NCI-H2227 (cell line): ENCODE results near the gene AGXT.
"Not testable (repeated sequence)": the region's sequence is repeated elsewhere in the genome, so short reads cannot be mapped to it uniquely, and the experiment has no call there.

Source experiments
- DNase-seq: peaks from one replicate; lab custom pipeline; 2025; ENCODE audit not compliant: unreplicated experiment; lab: John Stamatoyannopoulos, UW

AGXT gene

DNA sequence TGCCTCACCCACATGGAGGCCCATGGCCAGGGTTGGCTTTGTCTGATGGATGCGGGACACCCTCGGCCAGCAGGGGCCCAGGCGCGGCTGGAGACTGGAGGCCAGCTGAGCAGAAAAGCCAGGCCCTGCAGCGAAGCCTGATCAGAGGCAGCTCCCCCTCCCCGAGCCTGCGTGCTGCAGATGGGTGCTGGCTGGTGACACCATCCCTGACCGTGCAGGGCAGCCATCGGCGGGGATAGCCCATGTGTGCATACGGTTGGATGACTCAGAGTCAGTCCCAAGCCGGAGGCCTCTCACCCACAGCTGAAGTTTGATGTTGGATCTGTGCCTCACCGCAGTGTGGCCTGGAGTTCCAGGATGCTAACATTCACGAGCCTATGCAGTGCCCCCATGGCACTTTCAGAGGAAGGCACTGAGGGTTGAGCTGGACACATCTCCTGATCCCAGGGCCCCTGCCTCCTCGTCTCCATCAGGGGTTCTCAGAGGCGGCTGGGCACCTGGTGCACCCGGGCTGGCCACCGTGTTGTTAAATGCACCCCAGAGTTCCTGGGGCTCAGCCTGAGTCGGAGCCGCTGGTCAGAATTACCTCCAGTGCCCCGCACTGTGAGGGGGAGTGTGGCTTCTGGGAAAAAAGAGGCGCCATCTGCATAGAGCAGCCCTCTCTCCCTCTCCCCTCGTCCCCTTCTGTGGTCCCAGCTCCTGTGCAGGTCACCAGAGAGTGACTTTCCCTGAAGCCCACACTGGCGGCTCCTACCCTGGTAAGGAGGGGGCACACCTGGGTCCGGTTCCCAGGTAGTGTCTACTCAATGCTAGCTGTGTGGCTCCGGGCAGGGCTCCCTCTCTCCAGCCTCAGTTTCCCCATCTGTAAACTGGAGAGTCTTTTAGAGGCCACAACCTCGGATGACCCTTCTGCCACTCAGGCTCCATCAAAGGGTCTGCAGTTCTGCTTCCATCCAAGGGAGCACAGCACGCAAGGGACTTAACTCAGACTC lies 29.2 kb upstream of the AGXT start:
- no peak for DNase-seq

DNA sequence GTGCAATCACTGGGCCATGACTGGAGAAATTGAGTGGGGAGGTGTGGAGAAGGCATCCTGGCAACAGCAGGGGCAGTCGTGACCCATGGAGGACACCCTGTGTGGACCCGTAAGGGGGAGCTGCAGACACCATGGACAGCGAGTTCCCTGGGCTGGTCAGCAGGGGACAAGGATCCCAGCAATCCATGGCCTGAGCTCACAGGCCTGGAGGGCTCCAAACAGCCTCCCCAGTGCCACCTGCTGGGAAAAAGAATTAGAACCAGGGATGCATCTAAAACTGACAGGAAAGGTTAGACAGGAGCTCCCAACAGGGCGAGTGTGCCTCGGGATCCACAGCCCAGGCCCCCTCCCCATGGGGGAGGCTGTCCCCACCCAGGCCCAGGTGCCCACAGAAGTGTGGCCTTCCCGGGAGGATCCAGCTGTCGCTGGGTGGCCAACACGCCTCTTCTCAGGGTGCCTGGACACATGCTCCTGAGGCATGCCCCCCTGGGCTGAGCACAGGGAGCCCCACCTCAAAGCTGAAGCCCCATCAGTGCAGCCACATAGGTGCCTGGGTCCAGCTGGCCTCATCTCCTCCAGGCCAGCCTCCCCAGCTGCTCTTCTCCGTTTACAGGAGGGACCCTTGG lies 28.1 kb upstream of the AGXT start:
- DNase-seq = peak; percentile 73

DNA sequence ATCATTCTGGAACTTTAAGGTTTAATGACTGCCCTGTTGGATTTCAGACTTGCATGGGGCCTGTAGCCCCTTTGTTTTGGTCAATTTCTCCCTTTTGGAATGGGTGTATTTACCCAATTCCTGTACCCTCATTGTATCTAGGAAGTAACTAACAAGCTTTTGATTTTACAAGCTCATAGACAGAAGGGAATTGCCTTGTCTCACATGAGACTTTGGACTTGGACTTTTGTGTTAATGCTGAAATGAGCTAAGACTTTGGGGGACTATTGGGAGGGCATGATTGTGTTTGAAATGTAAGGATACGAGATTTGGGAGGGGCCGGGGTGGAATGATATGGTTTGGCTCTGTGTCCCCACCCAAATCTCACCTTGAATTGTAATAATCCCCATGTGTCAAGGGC lies 22.3 kb upstream of the AGXT start:
- not testable (repeated sequence) for DNase-seq

GRCh38 chr2:240846873-240847595 lies 21.6 kb upstream of the AGXT start:
- DNase-seq = no peak

DNA sequence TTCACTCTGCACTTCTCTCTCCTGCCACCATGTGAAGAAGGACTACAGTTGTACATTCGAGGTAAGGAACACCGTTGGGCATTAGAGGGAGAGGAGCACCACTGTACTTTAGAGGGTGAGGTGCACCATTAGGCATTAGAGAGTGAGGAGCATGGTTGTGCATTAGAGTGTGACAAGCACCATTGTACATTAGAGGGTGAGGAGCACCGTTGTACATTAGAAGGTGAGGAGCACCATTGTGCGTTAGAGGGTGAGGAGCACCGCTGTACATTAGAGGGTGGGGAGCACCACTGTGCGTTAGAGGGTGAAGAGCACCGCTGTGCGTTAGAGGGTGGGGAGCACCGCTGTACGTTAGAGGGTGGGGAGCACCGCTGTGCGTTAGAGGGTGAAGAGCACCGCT lies 20.8 kb upstream of the AGXT start:
- no peak for DNase-seq

DNA sequence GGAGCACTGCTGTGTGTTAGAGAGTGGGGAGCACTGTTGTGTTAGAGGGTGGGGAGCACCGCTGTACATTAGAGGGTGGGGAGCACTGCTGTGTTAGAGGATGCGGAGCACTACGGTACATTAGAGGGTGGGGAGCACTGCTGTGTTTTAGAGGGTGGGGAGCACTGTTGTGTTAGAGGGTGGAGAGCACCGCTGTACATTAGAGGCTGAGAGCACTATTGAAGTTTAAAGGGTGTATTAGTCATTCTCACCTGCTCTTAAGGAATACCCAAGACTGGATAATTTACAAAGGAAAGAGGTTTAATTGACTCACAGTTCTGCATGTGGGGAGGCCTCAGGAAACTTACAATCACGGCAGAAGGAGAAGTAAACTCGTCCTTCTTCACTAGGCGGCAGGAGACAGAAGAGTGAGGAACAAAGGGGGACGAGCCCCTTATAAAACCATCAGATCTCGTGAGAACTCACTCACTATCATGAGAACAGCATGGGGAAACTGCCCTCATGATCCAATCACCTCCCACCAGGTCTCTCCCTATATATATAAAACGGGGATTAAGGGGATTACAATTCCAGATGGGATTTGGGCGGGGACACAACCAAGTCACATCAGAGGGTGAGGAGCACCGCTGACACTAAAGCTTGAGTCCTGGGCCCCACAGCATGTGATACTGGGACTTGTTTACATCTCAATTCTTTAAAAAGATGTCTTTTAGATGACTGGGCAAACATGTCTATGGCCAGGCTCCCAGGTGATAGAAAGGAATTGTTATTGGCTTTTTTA lies 19.5 kb upstream of the AGXT start:
- DNase-seq = no peak

DNA sequence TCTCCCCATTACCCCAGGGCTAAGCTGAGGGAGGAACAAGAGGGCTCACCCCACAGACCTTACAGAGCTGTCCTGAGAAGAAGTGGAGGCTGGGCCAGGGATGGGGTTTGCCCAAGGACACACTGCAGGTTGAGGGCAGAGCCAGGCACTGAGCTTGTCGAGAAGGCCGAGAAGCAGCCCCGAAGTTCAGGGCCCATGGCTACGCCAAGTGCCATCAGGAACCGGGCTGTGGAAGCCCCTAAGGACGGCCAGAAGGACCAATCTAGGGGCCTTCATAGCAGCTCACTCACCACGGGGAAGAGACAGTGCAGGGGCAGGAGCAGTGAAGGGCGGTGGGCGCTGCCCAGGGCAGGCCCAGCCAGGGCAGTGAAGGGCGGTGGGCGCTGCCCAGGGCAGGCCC lies 18.6 kb upstream of the AGXT start:
- DNase-seq = no peak

DNA sequence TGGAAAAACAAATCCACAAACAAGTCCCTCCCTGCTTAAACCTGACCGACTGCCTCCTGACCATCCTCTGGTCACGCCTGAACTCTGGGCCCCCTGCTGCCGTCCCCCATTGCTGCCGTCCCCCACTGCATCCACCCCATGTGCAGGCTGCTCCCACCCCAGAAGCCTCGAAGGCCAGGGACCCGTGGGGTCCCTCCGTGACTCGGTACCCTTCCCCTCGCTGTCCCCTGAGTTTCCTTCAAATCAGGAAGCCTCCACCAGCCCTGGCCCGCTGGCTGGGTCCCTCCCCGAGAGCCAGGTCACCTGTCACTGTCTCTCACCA lies 17.9 kb upstream of the AGXT start:
- DNase-seq = no peak

GRCh38 chr2:240851078-240851991 lies 17.3 kb upstream of the AGXT start:
- DNase-seq = peak; percentile 85

- no peak for DNase-seq
Measured at GRCh38 chr2:240852671-240853314, 15.8 kb upstream of the AGXT start.

- no peak for DNase-seq
Measured at GRCh38 chr2:240855670-240856069, 13.0 kb upstream of the AGXT start.

GRCh38 chr2:240856151-240856980 lies 12.3 kb upstream of the AGXT start:
- no peak for DNase-seq

DNA sequence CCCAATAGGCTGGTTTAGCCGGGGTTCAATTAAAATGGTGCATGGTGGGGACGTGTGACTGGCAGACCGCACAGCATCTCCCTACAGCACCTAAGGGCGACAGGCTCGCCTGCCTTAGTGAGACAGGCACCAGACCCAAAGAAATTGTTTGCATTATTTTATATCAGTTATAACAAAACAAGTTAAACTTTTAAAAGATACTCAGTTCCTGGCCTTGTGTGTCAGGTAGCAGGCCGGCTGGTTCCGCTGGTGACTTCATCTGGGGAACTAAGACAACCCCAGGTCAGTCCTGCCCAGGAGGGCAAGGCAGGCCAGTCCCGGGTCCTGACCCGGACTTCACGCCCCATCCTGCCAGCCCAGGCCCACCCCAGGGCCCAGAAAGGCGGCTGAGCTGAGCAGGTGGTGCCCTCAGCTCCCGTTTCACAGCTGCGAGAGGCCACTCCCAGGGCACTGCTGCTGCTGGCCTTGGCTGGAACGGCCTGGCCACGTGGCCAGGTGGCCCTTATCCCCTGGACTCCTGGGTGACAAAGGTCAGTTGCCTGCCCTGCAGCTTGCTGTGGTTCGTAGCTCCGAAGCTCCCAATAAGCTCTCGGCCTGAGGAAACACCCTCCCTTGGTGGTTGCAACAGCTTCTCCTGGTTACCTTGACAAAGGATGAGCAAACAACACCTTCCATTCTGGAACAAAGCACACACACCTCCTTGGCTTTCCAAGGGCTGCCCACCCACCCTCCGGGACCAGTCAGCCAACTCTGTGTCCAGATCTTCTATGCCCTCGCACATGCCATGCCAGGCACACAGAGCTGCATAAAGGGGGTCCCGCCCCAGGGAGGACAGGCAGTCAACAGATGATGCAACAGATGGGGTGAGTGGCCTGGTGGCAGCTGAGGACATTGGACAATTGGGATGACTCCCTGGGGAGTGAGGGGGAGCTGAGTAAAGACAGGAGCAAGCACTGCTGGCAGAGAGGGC lies 11.3 kb upstream of the AGXT start:
- DNase-seq = no peak

- DNase-seq = no peak
Measured at GRCh38 chr2:240858321-240858720, 10.3 kb upstream of the AGXT start.

GRCh38 chr2:240858871-240859270 lies 9.8 kb upstream of the AGXT start:
- no peak for DNase-seq

GRCh38 chr2:240861547-240861946 lies 7.1 kb upstream of the AGXT start:
- no peak for DNase-seq

DNA sequence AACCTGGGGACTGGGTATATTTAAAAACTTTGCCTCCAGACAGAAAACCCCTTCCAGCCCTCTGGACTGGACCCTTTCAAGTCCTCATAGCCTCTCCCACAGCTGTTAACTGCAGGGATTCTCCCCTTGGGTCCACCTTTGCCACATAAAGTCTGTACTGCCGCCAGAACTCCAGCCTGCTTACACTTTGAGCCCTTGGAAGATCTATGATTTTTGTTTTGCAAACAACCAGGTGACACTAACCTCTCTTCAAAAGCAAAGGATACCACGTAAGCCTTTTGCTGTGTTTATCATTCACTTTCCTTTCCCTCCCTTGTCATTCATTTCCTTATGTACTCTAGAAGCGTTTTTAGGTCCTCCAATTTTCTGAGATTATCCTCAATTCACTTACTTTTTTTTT lies 4.1 kb upstream of the AGXT start:
- DNase-seq = no peak

DNA sequence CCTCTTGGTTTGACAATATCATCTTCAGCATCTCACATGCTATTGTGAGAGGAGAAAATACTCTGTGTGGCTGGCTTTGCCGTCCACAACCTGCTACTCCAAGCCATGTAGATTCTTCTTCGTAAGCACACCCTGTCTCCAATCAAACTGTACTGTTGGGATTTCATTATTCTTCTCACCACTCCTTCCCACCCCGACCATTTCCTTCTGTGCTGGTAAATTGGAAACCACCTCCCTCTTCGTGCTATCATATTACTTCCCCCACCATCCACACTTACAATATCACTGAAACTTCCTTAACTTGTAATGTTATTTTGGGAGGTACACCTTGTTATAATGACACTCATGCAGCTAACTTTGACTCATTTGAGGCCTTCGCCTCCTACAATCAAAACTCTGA lies 3.2 kb upstream of the AGXT start:
- no peak for DNase-seq
